Measurements from ENCODE around the gene ASNSD1.

DNA sequence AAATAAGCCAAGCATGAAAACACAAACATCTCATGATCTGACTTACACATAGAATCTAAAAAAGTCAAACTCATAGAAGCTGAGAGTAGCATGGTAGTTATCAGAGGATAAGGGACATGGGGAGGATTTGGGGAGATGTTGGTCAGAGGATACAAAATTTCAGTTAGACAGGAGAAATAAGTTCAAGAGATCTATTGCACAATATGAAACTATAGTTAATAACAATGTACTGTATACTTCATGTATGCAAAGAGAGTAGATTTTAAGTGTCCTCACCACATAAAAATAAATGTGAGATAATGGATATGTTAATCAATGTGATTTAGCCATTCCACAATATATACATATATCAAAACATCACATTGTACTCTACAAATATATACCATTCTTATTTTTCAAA is 10.0 kb upstream of the ASNSD1 start:
- TF ChIP-seq ZNF331 (CRISPR knock-in tag; IDR thresholded peaks at IDR 0.05) = no peak
- TF ChIP-seq SP2 (CRISPR knock-in tag; IDR thresholded peaks at IDR 0.05) = no peak
- TF ChIP-seq, protein P1, sequence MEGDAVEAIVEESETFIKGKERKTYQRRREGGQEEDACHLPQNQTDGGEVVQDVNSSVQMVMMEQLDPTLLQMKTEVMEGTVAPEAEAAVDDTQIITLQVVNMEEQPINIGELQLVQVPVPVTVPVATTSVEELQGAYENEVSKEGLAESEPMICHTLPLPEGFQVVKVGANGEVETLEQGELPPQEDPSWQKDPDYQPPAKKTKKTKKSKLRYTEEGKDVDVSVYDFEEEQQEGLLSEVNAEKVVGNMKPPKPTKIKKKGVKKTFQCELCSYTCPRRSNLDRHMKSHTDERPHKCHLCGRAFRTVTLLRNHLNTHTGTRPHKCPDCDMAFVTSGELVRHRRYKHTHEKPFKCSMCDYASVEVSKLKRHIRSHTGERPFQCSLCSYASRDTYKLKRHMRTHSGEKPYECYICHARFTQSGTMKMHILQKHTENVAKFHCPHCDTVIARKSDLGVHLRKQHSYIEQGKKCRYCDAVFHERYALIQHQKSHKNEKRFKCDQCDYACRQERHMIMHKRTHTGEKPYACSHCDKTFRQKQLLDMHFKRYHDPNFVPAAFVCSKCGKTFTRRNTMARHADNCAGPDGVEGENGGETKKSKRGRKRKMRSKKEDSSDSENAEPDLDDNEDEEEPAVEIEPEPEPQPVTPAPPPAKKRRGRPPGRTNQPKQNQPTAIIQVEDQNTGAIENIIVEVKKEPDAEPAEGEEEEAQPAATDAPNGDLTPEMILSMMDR (CRISPR knock-in tag; IDR thresholded peaks at IDR 0.05) = no peak

All from HepG2 (cell line).